ENCODE data around the gene IFNA5.
A peak's percentile ranks its signal among the peaks of the same experiment; 100 is the strongest.

Gene IFNA5

DNA sequence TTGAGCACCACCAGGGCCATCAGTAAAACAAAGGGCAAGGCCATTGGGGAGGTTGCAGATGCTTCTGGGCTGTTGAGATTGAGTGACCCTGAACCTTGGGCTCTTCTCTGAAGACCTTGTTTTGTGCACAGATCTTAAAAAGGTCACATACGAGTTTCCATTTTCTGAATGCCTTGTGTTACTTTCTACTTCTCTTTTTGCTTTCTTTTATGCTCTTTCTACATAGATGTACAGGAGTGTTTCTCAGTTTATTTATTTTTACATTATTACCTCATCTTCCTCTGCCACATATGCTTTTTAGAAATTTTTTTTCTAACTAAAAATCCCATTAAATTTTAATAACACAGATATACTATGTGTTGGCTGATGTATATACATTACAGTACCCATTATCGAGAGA lies at the start of gene IFNA5:
IFNA5 (minus strand) TSS at position 101 of the 400 bp plus-strand sequence; CDS start at position 44, 57 bp downstream.
- Mint-ChIP-seq H3K9me3 (no peaks in the 10 kb centered on the region), H3K4me3 (no peak within 1 kb of the TSS), H3K36me3 (ENCODE audit: low read depth) (no peaks in the 10 kb centered on the region), H3K27me3 (ENCODE audit: low read depth) (no peaks in the 10 kb centered on the region), H3K4me1 (no peaks in the 10 kb centered on the region), H3K27ac (no peak within 1 kb of the TSS)
- no peak for TF ChIP-seq CTCF (IDR thresholded peaks at IDR 0.05; ENCODE audit: unreplicated experiment in 3 of 3)

DNA sequence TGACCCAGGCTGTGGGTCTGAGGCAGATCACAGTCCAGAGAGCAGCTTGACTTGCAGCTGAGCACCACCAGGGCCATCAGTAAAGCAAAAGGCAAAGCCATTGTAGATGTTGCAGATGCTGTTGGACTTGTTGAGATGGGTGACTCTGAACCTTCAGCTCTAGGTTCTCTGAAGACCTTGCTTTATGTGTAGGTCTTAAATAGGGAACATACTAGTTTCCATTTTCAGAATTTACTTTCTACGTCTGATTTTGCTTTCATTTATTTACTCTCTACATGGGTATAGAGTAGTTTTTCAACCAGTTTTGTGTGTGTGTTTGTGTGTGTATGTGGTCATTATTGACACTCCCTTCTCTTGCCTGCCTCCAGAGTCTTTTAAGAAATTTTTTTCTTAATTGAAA lies 45.7 kb upstream of the IFNA5 start, which contains the start of gene IFNA6:
IFNA6 (minus strand) TSS at position 101 of the 400 bp plus-strand sequence; CDS start at position 101, 0 bp downstream.
- no peak for TF ChIP-seq CTCF (IDR thresholded peaks at IDR 0.05; ENCODE audit: unreplicated experiment in 3 of 3)
- no peaks in the 10 kb centered on the region for H3K4me1 Mint-ChIP-seq
- H3K36me3 Mint-ChIP-seq (ENCODE audit: low read depth), result no peaks in the 10 kb centered on the region
- H3K27ac Mint-ChIP-seq, result no peak within 1 kb of the TSS
- peaks cover 3% of the 10 kb centered on the region for H3K9me3 Mint-ChIP-seq
- H3K27me3 Mint-ChIP-seq (ENCODE audit: low read depth), result no peaks in the 10 kb centered on the region
- H3K4me3 Mint-ChIP-seq, result no peak within 1 kb of the TSS

DNA sequence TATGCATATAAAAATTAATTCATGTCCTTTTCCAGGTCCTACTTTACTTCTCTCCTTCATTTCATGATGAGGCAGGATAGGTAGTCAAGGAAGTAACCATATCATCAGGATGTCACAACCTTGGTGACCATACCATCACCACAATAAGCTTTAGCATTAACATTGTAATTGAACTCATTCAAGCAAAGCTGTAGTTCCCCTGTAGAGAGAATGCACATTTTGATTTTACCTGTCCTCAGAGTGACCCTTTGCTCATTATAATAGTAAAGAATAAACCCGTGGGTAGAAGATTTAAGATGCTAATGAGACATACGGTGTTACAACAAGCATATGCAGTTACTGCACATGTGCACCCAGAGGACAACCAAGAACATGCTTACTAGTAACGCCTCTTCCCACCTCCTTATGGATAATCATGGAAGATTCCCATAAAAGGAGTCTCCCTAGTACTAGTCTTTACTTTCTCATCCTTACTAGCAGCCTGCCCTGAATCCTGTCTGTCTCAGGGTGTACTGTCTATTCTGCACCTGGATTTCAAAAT lies 43.4 kb upstream of the IFNA5 start:
- Mint-ChIP-seq H3K4me3 (no peak overlapping the region), H3K27me3 (ENCODE audit: low read depth) (no peaks in the 10 kb centered on the region), H3K4me1 (no peaks in the 10 kb centered on the region), H3K9me3 (no peaks in the 10 kb centered on the region), H3K36me3 (ENCODE audit: low read depth) (no peaks in the 10 kb centered on the region), H3K27ac (no peak overlapping the region)
- TF ChIP-seq CTCF (IDR thresholded peaks at IDR 0.05; ENCODE audit: unreplicated experiment in 3 of 3), result no peak

DNA sequence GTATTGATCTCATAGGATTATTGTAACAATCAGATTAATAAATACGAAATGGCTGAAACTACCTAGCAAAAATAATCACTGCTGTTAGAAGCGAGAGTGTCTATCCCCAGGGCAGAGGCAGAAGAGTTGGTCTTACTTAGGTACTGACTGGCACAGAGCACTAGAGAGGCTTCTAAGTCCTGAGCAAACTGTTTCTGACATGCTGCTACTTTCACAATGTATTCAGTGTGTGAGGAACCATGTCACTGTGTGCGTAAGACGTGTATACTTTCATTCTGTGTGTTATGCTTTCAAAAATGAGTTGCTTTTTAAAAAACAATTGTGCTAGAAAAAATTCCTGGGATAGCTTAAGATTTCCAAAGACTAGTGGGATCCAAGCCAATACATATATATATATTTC lies 35.6 kb upstream of the IFNA5 start:
- Mint-ChIP-seq H3K9me3 (no peaks in the 10 kb centered on the region), H3K4me1 (peaks cover 3% of the 10 kb centered on the region), H3K27me3 (ENCODE audit: low read depth) (no peaks in the 10 kb centered on the region), H3K27ac (no peak overlapping the region), H3K4me3 (no peak overlapping the region), H3K36me3 (ENCODE audit: low read depth) (no peaks in the 10 kb centered on the region)
- no peak for TF ChIP-seq CTCF (IDR thresholded peaks at IDR 0.05; ENCODE audit: unreplicated experiment in 3 of 3)

DNA sequence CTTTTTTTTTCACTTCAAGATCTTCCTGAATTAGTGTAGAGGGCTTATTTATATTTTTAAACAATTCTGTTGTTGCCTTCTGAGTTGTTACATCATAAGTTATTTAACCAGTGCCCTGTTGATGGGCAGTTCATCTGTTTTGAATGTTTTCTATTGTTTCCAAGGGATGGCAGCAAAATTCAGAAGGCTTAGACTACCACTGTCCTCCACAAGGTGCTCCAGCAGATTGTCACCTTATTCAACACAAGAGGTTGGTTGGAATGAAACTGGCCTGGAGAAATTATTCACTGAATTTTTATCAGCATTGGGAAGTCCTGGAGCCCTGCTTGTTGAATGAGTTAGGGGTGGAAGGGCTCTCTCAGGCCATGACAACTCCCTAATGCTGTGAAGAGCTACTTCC lies 31.3 kb upstream of the IFNA5 start:
- H3K27me3 Mint-ChIP-seq (ENCODE audit: low read depth), result no peaks in the 10 kb centered on the region
- peaks cover 29% of the 10 kb centered on the region for H3K4me1 Mint-ChIP-seq
- H3K36me3 Mint-ChIP-seq (ENCODE audit: low read depth), result peaks cover 20% of the 10 kb centered on the region
- no peak for TF ChIP-seq CTCF (IDR thresholded peaks at IDR 0.05; ENCODE audit: unreplicated experiment in 3 of 3)
- H3K27ac Mint-ChIP-seq, result peak overlapping the region; percentile 97 to 99 (median 99)
- H3K4me3 Mint-ChIP-seq, result peak overlapping the region; percentile 91 to 98 (median 95)
- no peaks in the 10 kb centered on the region for H3K9me3 Mint-ChIP-seq

All from nephron (organoid).